ENCODE measurements around the gene PCP2.

DNA sequence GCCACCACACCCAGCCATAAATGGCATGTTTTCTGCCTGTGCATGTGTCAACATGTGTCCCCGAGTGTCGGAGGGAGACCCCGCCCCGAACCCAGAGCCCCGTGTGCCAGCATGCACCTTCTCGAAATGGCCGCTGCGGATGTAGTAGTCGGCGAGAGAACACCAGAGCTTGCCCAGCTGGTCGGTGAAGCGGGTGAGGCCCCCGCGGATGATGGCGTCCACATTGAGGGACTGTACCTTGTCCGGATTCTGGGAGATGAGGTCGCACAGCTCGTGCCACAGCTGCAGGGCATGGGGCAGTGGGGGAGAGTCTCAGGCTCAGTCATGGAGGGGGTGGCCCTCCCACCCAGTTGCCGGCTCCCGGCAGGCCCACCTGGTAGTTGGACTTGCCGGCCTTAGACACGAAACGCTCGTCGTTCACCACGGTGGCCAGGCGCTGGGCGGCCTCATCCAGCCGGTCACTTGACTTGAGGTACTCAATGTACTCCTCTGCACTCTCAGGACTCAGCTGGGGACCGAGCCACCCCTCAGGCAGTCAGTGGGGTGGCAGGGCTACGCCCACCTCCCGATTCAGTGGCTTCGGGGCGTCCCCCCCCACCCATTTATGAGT, 7.7 kb downstream of the PCP2 start:
- TF ChIP-seq, protein P1, sequence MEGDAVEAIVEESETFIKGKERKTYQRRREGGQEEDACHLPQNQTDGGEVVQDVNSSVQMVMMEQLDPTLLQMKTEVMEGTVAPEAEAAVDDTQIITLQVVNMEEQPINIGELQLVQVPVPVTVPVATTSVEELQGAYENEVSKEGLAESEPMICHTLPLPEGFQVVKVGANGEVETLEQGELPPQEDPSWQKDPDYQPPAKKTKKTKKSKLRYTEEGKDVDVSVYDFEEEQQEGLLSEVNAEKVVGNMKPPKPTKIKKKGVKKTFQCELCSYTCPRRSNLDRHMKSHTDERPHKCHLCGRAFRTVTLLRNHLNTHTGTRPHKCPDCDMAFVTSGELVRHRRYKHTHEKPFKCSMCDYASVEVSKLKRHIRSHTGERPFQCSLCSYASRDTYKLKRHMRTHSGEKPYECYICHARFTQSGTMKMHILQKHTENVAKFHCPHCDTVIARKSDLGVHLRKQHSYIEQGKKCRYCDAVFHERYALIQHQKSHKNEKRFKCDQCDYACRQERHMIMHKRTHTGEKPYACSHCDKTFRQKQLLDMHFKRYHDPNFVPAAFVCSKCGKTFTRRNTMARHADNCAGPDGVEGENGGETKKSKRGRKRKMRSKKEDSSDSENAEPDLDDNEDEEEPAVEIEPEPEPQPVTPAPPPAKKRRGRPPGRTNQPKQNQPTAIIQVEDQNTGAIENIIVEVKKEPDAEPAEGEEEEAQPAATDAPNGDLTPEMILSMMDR (IDR thresholded peaks at IDR 0.05), result no peak
- TF ChIP-seq POLR2A (IDR thresholded peaks at IDR 0.05), result no peak

Measured in uterus (tissue), 2 donors.